DND-41 (cell line): Measurements from ENCODE around the gene PIP4K2A.

Source experiments
- ATAC-seq: fragments of 200-7000 bp; cut with Tn5 transposase; 3 replicates; pipeline ENCODE4 v1.9.1; 2021; ENCODE audit warnings: low read depth; ENCODE audit not compliant: insufficient read depth
- DNase-seq: peaks from one replicate; pipeline ENCODE4 v3.0.0-alpha.2; 2020
- H2AFZ ChIP-seq: 2 replicates; pipeline ENCODE4 v1.6.0; 2012; ENCODE audit warnings: low read depth, low read length
- H3K27ac ChIP-seq: 2 replicates; pipeline ENCODE4 v1.5.1; 2012; ENCODE audit warnings: low read length, inconsistent platforms
- H3K27me3 ChIP-seq: fragments of 200-600 bp; sonication (generic); 2 replicates; pipeline ENCODE4 v1.6.0; 2012; ENCODE audit warnings: low read length, mild to moderate bottlenecking, inconsistent platforms; ENCODE audit not compliant: insufficient read depth, poor library complexity
- H3K36me3 ChIP-seq: 2 replicates; pipeline ENCODE4 v1.5.1; 2012; ENCODE audit warnings: low read length, inconsistent platforms; ENCODE audit not compliant: insufficient read depth
- H3K4me1 ChIP-seq: 2 replicates; pipeline ENCODE4 v1.5.1; 2012; ENCODE audit warnings: mild to moderate bottlenecking, low read length; ENCODE audit not compliant: insufficient read depth
- H3K4me2 ChIP-seq: 2 replicates; pipeline ENCODE4 v1.6.0; 2012; ENCODE audit warnings: mild to moderate bottlenecking, moderate library complexity, low read length, inconsistent platforms; ENCODE audit not compliant: insufficient read depth
- H3K4me3 ChIP-seq, 2 experiments: fragments of 200-600 bp in 1 of 2; shearing (Covaris generic) in 1 of 2; 2 replicates each; pipeline ENCODE4 v1.5.1; 2012 to 2016; ENCODE audit warnings: inconsistent platforms in 2 of 2, low read length in 2 of 2, mild to moderate bottlenecking in 2 of 2, low read depth in 1 of 2, moderate library complexity in 1 of 2
- H3K79me2 ChIP-seq: 2 replicates; pipeline ENCODE4 v1.6.0; 2012; ENCODE audit warnings: low read length, inconsistent platforms; ENCODE audit not compliant: insufficient read depth
- H3K9ac ChIP-seq: 2 replicates; pipeline ENCODE4 v1.6.0; 2012; ENCODE audit warnings: low read depth, mild to moderate bottlenecking, inconsistent platforms, low read length, moderate library complexity
- H3K9me3 ChIP-seq: 2 replicates; pipeline ENCODE4 v1.5.1; 2012; ENCODE audit warnings: low read length, moderate library complexity, mild to moderate bottlenecking, inconsistent platforms; ENCODE audit not compliant: insufficient read depth, severe bottlenecking
- H4K20me1 ChIP-seq: 2 replicates; pipeline ENCODE4 v1.6.0; 2012; ENCODE audit warnings: low read length; ENCODE audit not compliant: insufficient read depth
- EZH2 ChIP-seq: IDR thresholded peaks from 3 replicates; pipeline ENCODE4 v1.6.1; 2012; ENCODE audit warnings: borderline replicate concordance, low read depth, mild to moderate bottlenecking, moderate library complexity, low read length, inconsistent platforms; ENCODE audit not compliant: severe bottlenecking
- TF ChIP-seq, protein P1 (sequence below): IDR thresholded peaks from 2 replicates; pipeline ENCODE4 v1.5.1; 2012; ENCODE audit warnings: borderline replicate concordance, low read length, moderate library complexity, mild to moderate bottlenecking; ENCODE audit not compliant: poor library complexity, severe bottlenecking; ENCODE audit errors: extremely low read depth

Gene PIP4K2A

DNA sequence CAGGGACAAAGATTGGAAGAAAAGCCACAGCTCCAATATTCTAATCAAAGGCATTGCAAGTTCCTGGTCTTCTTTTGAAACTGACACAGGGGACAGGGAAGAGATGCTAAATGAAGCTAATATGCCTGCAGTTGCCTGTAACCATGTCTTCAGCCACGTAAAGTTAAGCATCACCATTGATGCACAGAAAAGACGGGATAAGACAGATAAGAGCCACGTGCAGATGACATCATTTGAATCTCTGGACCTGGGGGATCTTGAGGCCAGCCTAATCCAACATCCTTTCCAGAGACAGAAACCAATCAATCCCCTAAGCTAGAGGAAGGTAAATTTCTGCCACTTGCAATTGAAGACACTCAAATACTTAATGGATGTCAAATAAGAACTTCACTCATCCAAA lies 93.4 kb downstream of the PIP4K2A start:
- Histone ChIP-seq H3K27me3 (no peaks in the 10 kb centered on the region), H3K36me3 (no peaks in the 10 kb centered on the region), H3K79me2 (peaks cover 79% of the 10 kb centered on the region), H3K4me2 (no peak overlapping the region), H4K20me1 (peaks cover 69% of the 10 kb centered on the region), H3K9me3 (no peaks in the 10 kb centered on the region), H3K4me3 (no peak overlapping the region), H3K9ac (no peak overlapping the region), H3K4me1 (0 out of 2 replicates have a peak, but pooled peaks cover 3% of the 10 kb centered on the region), H3K27ac (no peak overlapping the region), H2AFZ (no peak overlapping the region)
- DNase-seq, result no peak
- ATAC-seq, result no peak
- TF ChIP-seq, protein P1, sequence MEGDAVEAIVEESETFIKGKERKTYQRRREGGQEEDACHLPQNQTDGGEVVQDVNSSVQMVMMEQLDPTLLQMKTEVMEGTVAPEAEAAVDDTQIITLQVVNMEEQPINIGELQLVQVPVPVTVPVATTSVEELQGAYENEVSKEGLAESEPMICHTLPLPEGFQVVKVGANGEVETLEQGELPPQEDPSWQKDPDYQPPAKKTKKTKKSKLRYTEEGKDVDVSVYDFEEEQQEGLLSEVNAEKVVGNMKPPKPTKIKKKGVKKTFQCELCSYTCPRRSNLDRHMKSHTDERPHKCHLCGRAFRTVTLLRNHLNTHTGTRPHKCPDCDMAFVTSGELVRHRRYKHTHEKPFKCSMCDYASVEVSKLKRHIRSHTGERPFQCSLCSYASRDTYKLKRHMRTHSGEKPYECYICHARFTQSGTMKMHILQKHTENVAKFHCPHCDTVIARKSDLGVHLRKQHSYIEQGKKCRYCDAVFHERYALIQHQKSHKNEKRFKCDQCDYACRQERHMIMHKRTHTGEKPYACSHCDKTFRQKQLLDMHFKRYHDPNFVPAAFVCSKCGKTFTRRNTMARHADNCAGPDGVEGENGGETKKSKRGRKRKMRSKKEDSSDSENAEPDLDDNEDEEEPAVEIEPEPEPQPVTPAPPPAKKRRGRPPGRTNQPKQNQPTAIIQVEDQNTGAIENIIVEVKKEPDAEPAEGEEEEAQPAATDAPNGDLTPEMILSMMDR, result no peak
- TF ChIP-seq EZH2, result no peak

DNA sequence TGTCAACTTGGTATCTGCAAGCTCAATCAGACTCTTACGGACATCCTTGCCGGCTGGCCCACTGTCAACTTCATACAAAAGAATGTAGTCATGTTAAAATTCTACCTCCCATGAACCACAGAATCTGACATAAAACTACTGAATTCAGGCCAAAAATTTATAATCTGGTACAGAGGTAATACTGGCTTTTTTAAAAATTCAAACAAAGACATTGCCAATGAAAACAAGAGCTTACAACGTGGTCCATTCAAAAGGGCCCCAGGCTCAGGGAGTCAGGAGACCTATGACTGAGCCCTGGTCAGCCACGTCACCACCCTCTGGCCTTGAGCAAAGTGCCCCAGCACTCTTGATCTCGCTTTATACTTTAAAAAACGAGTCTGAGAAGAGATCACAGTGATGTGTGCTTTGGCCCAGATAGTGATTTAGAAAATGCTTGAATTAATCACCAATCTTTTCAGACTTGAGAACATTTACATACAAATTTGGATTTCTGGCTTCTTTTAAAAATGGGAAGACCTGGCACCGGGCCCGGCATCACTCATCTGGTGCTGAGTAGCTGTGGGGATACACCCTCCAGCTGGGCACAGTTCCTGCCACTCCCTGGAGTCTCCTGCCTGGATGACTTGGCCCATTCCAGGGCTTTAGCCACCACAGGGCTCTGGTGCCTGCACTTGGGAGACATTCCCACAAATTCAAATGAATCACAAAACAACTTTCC lies 94.1 kb downstream of the PIP4K2A start:
- peaks cover 82% of the 10 kb centered on the region for H3K79me2 ChIP-seq
- no peak for ATAC-seq
- H3K27ac ChIP-seq, result no peak overlapping the region
- H3K9ac ChIP-seq, result no peak overlapping the region
- no peaks in the 10 kb centered on the region for H3K9me3 ChIP-seq
- DNase-seq, result no peak
- no peak overlapping the region for H2AFZ ChIP-seq
- no peak overlapping the region for H3K4me3 ChIP-seq
- H3K27me3 ChIP-seq, result no peaks in the 10 kb centered on the region
- peaks cover 67% of the 10 kb centered on the region for H4K20me1 ChIP-seq
- no peak overlapping the region for H3K4me2 ChIP-seq
- no peaks in the 10 kb centered on the region for H3K36me3 ChIP-seq
- TF ChIP-seq, protein P1, result no peak
- no peak for TF ChIP-seq EZH2
- 0 out of 2 replicates have a peak, but pooled peaks cover 2% of the 10 kb centered on the region for H3K4me1 ChIP-seq

DNA sequence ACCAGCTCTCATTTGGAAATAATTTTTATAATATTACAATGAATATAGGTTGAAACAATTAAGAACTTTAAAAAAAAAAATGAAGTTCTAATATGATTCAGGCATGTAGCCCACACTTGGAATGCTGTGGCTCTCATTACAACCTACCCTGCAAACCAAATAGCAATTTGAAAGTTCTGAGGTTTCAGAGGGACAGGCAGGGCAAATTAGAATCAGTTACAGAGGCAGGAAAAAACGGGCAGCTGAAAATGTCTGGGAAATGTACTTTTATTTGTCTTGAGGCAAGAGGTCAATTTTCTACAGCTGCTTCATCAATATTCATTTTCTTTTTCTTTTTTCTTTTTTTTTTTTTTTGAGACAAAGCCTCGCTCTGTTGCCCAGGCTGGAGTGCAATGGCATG lies 95.3 kb downstream of the PIP4K2A start:
- Histone ChIP-seq H3K79me2 (peaks cover 86% of the 10 kb centered on the region), H3K9ac (no peak overlapping the region), H3K27me3 (no peaks in the 10 kb centered on the region), H4K20me1 (peaks cover 70% of the 10 kb centered on the region), H3K27ac (no peak overlapping the region), H3K4me2 (no peak overlapping the region), H3K9me3 (no peaks in the 10 kb centered on the region), H2AFZ (no peak overlapping the region), H3K36me3 (no peaks in the 10 kb centered on the region), H3K4me1 (no peaks in the 10 kb centered on the region), H3K4me3 (no peak overlapping the region)
- no peak for TF ChIP-seq EZH2
- TF ChIP-seq, protein P1, result no peak
- DNase-seq (no peak), ATAC-seq (no peak)
